BJ (cell line): ENCODE measurements around the gene IP6K1. TPM values are rescaled to one million over a fixed set of nuclear protein-coding genes. Genes with fewer than 3 reads are reported as not detected.
"Not testable (repeated sequence)": the region's sequence is repeated elsewhere in the genome, so short reads cannot be mapped to it uniquely, and the experiment has no call there.

Experiments used
- CTCF ChIA-PET: fragments of 350-600 bp; formaldehyde crosslinking; extraction: SDS; loops from one replicate; lab custom pipeline; 2021; ENCODE audit warnings: antibody characterized with exemption, inconsistent platforms; lab: Yijun Ruan, JAX
- POLR2A ChIA-PET: fragments of 300-600 bp; sonication (Branson Sonifier 250); formaldehyde crosslinking; extraction: SDS; loops from one replicate; lab custom pipeline; 2021; ENCODE audit warnings: antibody characterized with exemption; lab: Charles Lee
- DNase-seq: peaks from one replicate; pipeline ENCODE4 v3.0.0-alpha.2; 2011; ENCODE audit warnings: low read depth
- H3K27me3 ChIP-seq: 2 replicates; pipeline ENCODE4 v1.6.0; 2011; ENCODE audit warnings: low read length; ENCODE audit not compliant: control insufficient read depth, insufficient read depth
- H3K36me3 ChIP-seq: 2 replicates; pipeline ENCODE4 v1.5.1; 2011; ENCODE audit warnings: low read length; ENCODE audit not compliant: control insufficient read depth, insufficient read depth
- H3K4me3 ChIP-seq: 2 replicates; pipeline ENCODE4 v1.5.1; 2011; ENCODE audit warnings: low read depth, mild to moderate bottlenecking, control low read depth, low read length
- polyA plus RNA-seq: library from polyadenylated mRNA; depleted of rRNA; stranded (reverse); fragments of >200 nt; gene quantifications from 2 replicates; pipeline ENCODE4 v1.2.3, GENCODE V29; 2011
- TF ChIP-seq, protein P1 (sequence below): IDR thresholded peaks from 2 replicates; pipeline ENCODE4 v1.5.1; 2011; ENCODE audit warnings: low read depth, mild to moderate bottlenecking, control low read depth, inconsistent platforms, low read length, moderate library complexity; ENCODE audit not compliant: insufficient read depth

IP6K1 gene
- polyA plus RNA-seq, 1 experiment: 54.4 TPM

DNA sequence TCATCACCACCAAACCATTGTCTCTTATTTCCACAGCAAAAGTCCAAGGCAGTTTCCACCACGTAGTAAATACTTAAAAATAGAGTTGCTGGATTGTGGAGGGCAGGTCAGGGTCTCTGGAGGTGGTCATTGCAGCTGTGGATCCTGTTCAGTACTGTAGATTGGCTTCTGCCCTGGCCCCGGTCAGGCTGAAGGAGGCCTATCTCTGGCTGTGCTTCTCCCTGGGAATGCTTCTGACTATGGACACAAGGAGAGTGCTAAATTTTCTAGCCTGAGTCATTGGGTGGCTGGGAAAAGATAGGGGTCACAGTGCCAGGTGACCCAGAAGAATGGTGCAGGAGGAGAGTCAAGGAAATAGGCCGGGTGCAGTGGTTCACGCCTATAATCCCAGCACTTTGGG, 36.3 kb downstream of the IP6K1 start:
- H3K27me3 ChIP-seq: no peaks in the 10 kb centered on the region
- CTCF ChIA-PET: interaction anchor here (0.6 kb wide), 1 partner anchor 81 kb away, joined by 5 read pairs; no protein-coding TSS in a partner anchor
- TF ChIP-seq, protein P1, sequence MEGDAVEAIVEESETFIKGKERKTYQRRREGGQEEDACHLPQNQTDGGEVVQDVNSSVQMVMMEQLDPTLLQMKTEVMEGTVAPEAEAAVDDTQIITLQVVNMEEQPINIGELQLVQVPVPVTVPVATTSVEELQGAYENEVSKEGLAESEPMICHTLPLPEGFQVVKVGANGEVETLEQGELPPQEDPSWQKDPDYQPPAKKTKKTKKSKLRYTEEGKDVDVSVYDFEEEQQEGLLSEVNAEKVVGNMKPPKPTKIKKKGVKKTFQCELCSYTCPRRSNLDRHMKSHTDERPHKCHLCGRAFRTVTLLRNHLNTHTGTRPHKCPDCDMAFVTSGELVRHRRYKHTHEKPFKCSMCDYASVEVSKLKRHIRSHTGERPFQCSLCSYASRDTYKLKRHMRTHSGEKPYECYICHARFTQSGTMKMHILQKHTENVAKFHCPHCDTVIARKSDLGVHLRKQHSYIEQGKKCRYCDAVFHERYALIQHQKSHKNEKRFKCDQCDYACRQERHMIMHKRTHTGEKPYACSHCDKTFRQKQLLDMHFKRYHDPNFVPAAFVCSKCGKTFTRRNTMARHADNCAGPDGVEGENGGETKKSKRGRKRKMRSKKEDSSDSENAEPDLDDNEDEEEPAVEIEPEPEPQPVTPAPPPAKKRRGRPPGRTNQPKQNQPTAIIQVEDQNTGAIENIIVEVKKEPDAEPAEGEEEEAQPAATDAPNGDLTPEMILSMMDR: no peak
- POLR2A ChIA-PET: no interaction called here
- no peak for DNase-seq
- no peak overlapping the region for H3K4me3 ChIP-seq
- peaks cover 3% of the 10 kb centered on the region; the same call in 1 of the 2 replicates for H3K36me3 ChIP-seq

DNA sequence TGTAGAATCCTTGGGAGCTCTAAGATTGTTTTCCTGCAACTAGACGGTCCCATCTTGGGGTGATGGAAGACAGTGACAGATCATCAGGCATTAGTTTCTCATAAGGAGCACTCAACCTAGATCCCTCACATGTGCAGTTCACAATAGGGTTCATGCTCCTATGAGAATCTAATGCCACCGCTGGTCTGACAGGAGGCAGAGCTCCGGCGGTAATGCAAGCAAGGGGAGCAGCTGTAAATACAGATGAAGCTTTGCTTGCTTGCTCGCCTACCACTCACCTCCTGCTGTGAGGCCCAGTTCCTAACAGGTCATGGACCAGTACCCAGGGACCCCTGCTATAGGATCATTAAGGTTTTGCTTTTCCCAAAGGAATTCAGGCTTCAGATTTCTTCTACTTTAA, 37.5 kb downstream of the IP6K1 start:
- DNase-seq, CTCF ChIA-PET, H3K36me3 ChIP-seq, POLR2A ChIA-PET, H3K27me3 ChIP-seq, H3K4me3 ChIP-seq: not testable (repeated sequence)

DNA sequence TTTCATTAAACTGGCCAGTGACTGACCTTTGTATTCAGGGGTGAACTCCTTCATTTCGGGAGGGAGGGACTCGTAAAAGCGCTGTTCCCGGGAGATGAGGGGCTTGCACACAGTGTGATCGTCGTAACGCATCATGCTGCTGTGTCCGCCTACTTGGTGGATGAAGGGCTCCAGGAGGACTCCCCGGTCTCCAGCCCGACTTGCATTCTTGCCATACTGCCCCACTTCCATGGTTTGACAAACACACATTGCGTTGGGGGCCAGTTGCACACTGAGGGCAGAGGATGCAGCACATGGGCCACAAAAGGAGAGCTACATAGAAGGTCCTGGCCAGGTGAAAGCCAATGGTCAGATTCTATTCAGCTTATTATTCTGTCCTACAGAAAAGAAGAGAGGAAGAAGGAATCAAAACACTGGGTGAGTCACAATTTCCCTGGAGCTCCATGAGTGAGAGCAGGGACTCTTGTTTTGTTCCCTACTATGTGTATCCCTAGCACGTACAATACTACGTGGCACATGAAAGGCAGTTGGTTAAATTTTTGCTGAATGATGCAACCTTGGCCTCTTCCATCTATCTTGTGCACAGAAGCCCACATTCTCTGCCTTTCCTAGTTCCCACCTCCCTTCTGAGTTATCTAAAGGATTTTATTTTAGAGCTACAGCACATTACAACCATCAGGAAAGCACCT, 38.4 kb downstream of the IP6K1 start:
- TF ChIP-seq, protein P1: no peak
- H3K4me3 ChIP-seq: no peak overlapping the region
- CTCF ChIA-PET: no interaction called here
- no peaks in the 10 kb centered on the region for H3K27me3 ChIP-seq
- H3K36me3 ChIP-seq: peaks cover 3% of the 10 kb centered on the region; the same call in 1 of the 2 replicates
- POLR2A ChIA-PET: no interaction called here
- DNase-seq: no peak

DNA sequence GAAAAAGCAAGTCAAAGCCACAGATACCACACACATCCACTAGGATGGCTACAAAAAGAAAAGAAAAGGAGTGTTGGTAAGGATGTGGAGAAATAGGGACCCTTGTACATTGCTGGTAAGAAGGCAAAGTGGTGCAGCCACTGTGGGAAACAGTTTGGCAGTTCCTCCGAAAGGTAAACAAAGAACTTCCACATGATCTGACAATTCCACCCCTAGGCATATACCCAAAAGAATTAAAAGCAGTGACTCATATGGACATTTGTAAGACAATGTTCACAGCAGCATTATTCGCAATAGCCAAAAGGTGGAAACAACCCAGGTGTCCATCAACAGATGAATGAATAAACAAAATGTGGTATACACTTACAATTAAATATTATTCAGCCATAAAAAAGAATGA, 40.4 kb downstream of the IP6K1 start:
- CTCF ChIA-PET: no interaction called here

DNA sequence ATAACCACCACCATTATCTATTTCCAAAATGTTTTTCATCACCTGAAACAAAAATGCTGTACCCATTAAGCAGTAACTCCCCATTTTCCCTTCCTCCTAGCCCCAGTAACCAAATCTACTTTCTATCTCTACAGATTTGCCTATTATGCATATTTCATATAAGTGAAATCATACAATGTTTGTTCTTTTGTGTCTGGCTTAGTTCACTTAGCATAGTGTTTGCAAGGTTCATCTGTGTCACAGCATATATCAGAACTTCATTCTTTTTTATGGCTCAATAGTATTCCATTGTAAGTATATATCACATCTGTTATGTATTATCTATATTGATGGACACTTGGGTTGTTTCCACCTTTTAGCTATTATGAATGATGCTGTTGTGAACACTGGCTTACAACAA, 45.9 kb downstream of the IP6K1 start:
- TF ChIP-seq, protein P1: no peak
- ChIA-PET POLR2A (no interaction called here), CTCF (no interaction called here)
- peaks cover 6% of the 10 kb centered on the region for H3K36me3 ChIP-seq
- H3K4me3 ChIP-seq: no peak overlapping the region
- H3K27me3 ChIP-seq: no peaks in the 10 kb centered on the region
- no peak for DNase-seq

More for the DNA sequence above, 40.4 kb downstream of the IP6K1 start:
- DNase-seq: no peak
- H3K4me3 ChIP-seq: no peak overlapping the region
- POLR2A ChIA-PET: no interaction called here
- H3K27me3 ChIP-seq: no peaks in the 10 kb centered on the region
- H3K36me3 ChIP-seq: peaks cover 3% of the 10 kb centered on the region; the same call in 1 of the 2 replicates
- TF ChIP-seq, protein P1: no peak
